SK-N-SH (cell line): ENCODE results near the gene OXCT1.
"Not testable (repeated sequence)": the region's sequence is repeated elsewhere in the genome, so short reads cannot be mapped to it uniquely, and the experiment has no call there.

Source experiments
- EP300 ChIP-seq, 2 experiments: IDR thresholded peaks; 2 replicates each; pipeline versions ENCODE4 v1.4.0 to v1.6.1; 2012; ENCODE audit warnings: borderline replicate concordance in 1 of 2, low read depth in 1 of 2, low read length in 1 of 2
- FOSL2 ChIP-seq: IDR thresholded peaks from 2 replicates; pipeline ENCODE4 v1.4.0; 2012; ENCODE audit warnings: low read depth, mild to moderate bottlenecking, moderate library complexity, borderline replicate concordance
- JUND ChIP-seq: IDR thresholded peaks from 2 replicates; pipeline ENCODE4 v1.4.0; 2012
- POLR2AphosphoS5 ChIP-seq: IDR thresholded peaks from 2 replicates; pipeline ENCODE4 v1.6.1; 2012; ENCODE audit warnings: low read depth, low read length
- TAF1 ChIP-seq: IDR thresholded peaks from 2 replicates; pipeline ENCODE4 v1.6.1; 2012; ENCODE audit warnings: low read depth, mild to moderate bottlenecking, low read length, moderate library complexity, borderline replicate concordance
- TF ChIP-seq, protein P1 (sequence below): fragments of 200-600 bp; sonication (generic); IDR thresholded peaks from 2 replicates; pipeline ENCODE4 v1.6.1; 2017; ENCODE audit warnings: antibody characterized with exemption, mild to moderate bottlenecking, moderate library complexity

DNA sequence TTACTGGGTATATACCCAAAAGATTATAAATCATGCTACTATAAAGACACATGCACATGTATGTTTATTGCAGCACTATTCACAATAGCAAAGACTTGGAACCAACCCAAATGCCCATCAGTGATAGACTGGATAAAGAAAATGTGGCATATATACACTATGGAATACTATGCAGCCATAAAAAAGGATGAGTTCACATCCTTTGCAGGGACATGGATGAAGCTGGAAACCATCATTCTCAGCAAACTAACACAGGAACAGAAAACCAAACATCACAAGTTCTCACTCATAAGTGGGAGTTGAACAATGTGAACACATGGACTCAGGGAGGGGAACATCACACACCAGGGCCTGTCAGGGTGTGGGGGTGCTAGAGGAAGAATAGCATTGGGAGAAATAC, 155.8 kb downstream of the OXCT1 start:
- TF ChIP-seq JUND; EP300 (IDR thresholded peaks at IDR 0.05; ENCODE audit: borderline replicate concordance in 1 of 2, low read depth in 1 of 2, low read length in 1 of 2); TAF1; POLR2AphosphoS5; FOSL2: not testable (repeated sequence)
- TF ChIP-seq, protein P1, sequence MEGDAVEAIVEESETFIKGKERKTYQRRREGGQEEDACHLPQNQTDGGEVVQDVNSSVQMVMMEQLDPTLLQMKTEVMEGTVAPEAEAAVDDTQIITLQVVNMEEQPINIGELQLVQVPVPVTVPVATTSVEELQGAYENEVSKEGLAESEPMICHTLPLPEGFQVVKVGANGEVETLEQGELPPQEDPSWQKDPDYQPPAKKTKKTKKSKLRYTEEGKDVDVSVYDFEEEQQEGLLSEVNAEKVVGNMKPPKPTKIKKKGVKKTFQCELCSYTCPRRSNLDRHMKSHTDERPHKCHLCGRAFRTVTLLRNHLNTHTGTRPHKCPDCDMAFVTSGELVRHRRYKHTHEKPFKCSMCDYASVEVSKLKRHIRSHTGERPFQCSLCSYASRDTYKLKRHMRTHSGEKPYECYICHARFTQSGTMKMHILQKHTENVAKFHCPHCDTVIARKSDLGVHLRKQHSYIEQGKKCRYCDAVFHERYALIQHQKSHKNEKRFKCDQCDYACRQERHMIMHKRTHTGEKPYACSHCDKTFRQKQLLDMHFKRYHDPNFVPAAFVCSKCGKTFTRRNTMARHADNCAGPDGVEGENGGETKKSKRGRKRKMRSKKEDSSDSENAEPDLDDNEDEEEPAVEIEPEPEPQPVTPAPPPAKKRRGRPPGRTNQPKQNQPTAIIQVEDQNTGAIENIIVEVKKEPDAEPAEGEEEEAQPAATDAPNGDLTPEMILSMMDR: not testable (repeated sequence)
